CD4-positive, alpha-beta T cell treated with Interleukin-15 for 4 hours (primary cell): ENCODE data around the gene CFAP91.

Source experiments
- DNase-seq: peaks from one replicate; pipeline ENCODE4 v3.0.0-alpha.2; 2020; ENCODE audit warnings: low spot score

CFAP91 gene

GRCh38 chr3:119743921-119744320 is 41.1 kb downstream of the CFAP91 start:
- DNase-seq, result no peak

- DNase-seq, result no peak
These were observed 43.1 kb downstream of the CFAP91 start for GRCh38 chr3:119745942-119746341.

- DNase-seq, result no peak
These were observed 43.6 kb downstream of the CFAP91 start for GRCh38 chr3:119746423-119746822.

- no peak for DNase-seq
These were observed 44.5 kb downstream of the CFAP91 start for GRCh38 chr3:119747357-119747756.

- no peak for DNase-seq
These were observed 46.2 kb downstream of the CFAP91 start for GRCh38 chr3:119748991-119749390.

- no peak for DNase-seq
These were observed 48.6 kb downstream of the CFAP91 start for GRCh38 chr3:119751423-119751822.
